H9 (cell line): Measurements from ENCODE around the gene IDUA. TPM values are rescaled to one million over a fixed set of nuclear protein-coding genes. Genes with fewer than 3 reads are reported as not detected.

Source experiments
- DNase-seq: peaks from one replicate; pipeline ENCODE4 v3.0.0-alpha.2; 2017
- H2AFZ ChIP-seq: one replicate; pipeline ENCODE4 v1.6.1; 2013; ENCODE audit warnings: mild to moderate bottlenecking, low read length, control low read depth, moderate library complexity
- H2AK5ac ChIP-seq: 2 replicates; pipeline ENCODE4 v1.6.1; 2013; ENCODE audit warnings: low read length, control low read depth, mixed read lengths; ENCODE audit not compliant: insufficient read length
- H2BK120ac ChIP-seq: one replicate; pipeline ENCODE4 v1.6.1; 2013; ENCODE audit warnings: low read depth, mild to moderate bottlenecking, low read length, control low read depth, inconsistent platforms; ENCODE audit not compliant: poor library complexity, severe bottlenecking
- H2BK12ac ChIP-seq: 2 replicates; pipeline ENCODE4 v1.6.1; 2013; ENCODE audit warnings: low read length, control low read depth, mixed read lengths, low read depth; ENCODE audit not compliant: insufficient read length
- H2BK15ac ChIP-seq: 2 replicates; pipeline ENCODE4 v1.6.1; 2013; ENCODE audit warnings: low read depth, low read length, control low read depth
- H2BK20ac ChIP-seq: one replicate; pipeline ENCODE4 v1.6.1; 2013; ENCODE audit warnings: low read depth, mild to moderate bottlenecking, low read length, control low read depth, inconsistent platforms; ENCODE audit not compliant: poor library complexity, severe bottlenecking
- H2BK5ac ChIP-seq: 2 replicates; pipeline ENCODE4 v1.6.1; 2013; ENCODE audit warnings: low read length, control low read depth, mixed read lengths; ENCODE audit not compliant: insufficient read length
- H3K14ac ChIP-seq: 2 replicates; pipeline ENCODE4 v1.6.1; 2013; ENCODE audit warnings: low read length, control low read depth; ENCODE audit not compliant: insufficient read depth
- H3K18ac ChIP-seq: 2 replicates; pipeline ENCODE4 v1.6.1; 2013; ENCODE audit warnings: low read depth, mild to moderate bottlenecking, mixed read lengths, low read length, control low read depth; ENCODE audit not compliant: insufficient read length
- H3K23ac ChIP-seq: 2 replicates; pipeline ENCODE4 v1.6.1; 2013; ENCODE audit warnings: low read length, control low read depth, mixed read lengths, low read depth; ENCODE audit not compliant: insufficient read length
- H3K23me2 ChIP-seq: 2 replicates; pipeline ENCODE4 v1.6.1; 2013; ENCODE audit warnings: low read depth, mild to moderate bottlenecking, mixed read lengths, low read length, control low read depth; ENCODE audit not compliant: insufficient read length, poor library complexity, severe bottlenecking
- H3K27ac ChIP-seq: 2 replicates; pipeline ENCODE4 v1.5.1; 2013; ENCODE audit warnings: low read length, control low read depth, mixed read lengths, low read depth; ENCODE audit not compliant: insufficient read length
- H3K27me3 ChIP-seq: 2 replicates; pipeline ENCODE4 v1.6.1; 2013; ENCODE audit warnings: low read length, control low read depth, inconsistent platforms; ENCODE audit not compliant: insufficient read depth
- H3K4ac ChIP-seq: 2 replicates; pipeline ENCODE4 v1.6.1; 2013; ENCODE audit warnings: low read depth, mild to moderate bottlenecking, control low read depth, inconsistent platforms, low read length, moderate library complexity
- H3K4me1 ChIP-seq: 2 replicates; pipeline ENCODE4 v1.6.1; 2013; ENCODE audit warnings: low read length, control low read depth, inconsistent platforms; ENCODE audit not compliant: insufficient read depth
- H3K4me2 ChIP-seq: 2 replicates; pipeline ENCODE4 v1.6.1; 2013; ENCODE audit warnings: low read length, control low read depth, mixed read lengths; ENCODE audit not compliant: insufficient read length, insufficient read depth
- H3K56ac ChIP-seq: 2 replicates; pipeline ENCODE4 v1.6.1; 2013; ENCODE audit warnings: low read depth, mild to moderate bottlenecking, mixed read lengths, low read length, control low read depth; ENCODE audit not compliant: insufficient read length
- H3K79me1 ChIP-seq: 2 replicates; pipeline ENCODE4 v1.6.1; 2013; ENCODE audit warnings: low read depth, mild to moderate bottlenecking, moderate library complexity, low read length, control low read depth, inconsistent platforms; ENCODE audit not compliant: insufficient read depth, poor library complexity, severe bottlenecking
- H3K79me2 ChIP-seq: 2 replicates; pipeline ENCODE4 v1.6.1; 2013; ENCODE audit warnings: low read length, control low read depth, inconsistent platforms; ENCODE audit not compliant: insufficient read depth
- H3K9ac ChIP-seq: 2 replicates; pipeline ENCODE4 v1.6.1; 2013; ENCODE audit warnings: low read length, control low read depth, mixed read lengths; ENCODE audit not compliant: insufficient read length; ENCODE audit errors: extremely low read depth
- H3K9me3 ChIP-seq: one replicate; pipeline ENCODE4 v1.6.1; 2013; ENCODE audit warnings: low read depth, low read length, inconsistent platforms; ENCODE audit not compliant: control insufficient read depth
- H3T11ph ChIP-seq: one replicate; pipeline ENCODE4 v1.6.1; 2013; ENCODE audit warnings: mild to moderate bottlenecking, low read length, control low read depth, inconsistent platforms
- H4K20me1 ChIP-seq: one replicate; pipeline ENCODE4 v1.6.1; 2013; ENCODE audit not compliant: control insufficient read depth, insufficient read length, insufficient read depth
- H4K5ac ChIP-seq: 2 replicates; pipeline ENCODE4 v1.6.1; 2013; ENCODE audit warnings: low read depth, mild to moderate bottlenecking, mixed read lengths, low read length, control low read depth; ENCODE audit not compliant: insufficient read length
- H4K8ac ChIP-seq: replicated peaks from 2 replicates; pipeline ENCODE4 v1.6.1; 2013; ENCODE audit warnings: low read length, control low read depth, mixed read lengths, low read depth; ENCODE audit not compliant: insufficient read length
- H4K91ac ChIP-seq: 2 replicates; pipeline ENCODE4 v1.6.1; 2013; ENCODE audit warnings: low read depth, mild to moderate bottlenecking, moderate library complexity, mixed read lengths, low read length, control low read depth; ENCODE audit not compliant: insufficient read length
- H3K27ac Mint-ChIP-seq, 3 experiments: 2 replicates in 2 of 3; 3 replicates in 1 of 3; pipeline ENCODE4 v1.8.0; 2020 to 2021; ENCODE audit warnings: mixed read lengths in 3 of 3, mild to moderate bottlenecking in 1 of 3, moderate library complexity in 1 of 3
- H3K27me3 Mint-ChIP-seq: 2 replicates; pipeline ENCODE4 v1.8.0; 2021; ENCODE audit warnings: low read depth, mild to moderate bottlenecking, moderate library complexity, mixed read lengths
- H3K36me3 Mint-ChIP-seq, 3 experiments: 2 replicates in 2 of 3; 3 replicates in 1 of 3; pipeline ENCODE4 v1.8.0; 2020 to 2021; ENCODE audit warnings: low read depth in 3 of 3, mixed read lengths in 3 of 3; ENCODE audit not compliant: insufficient read depth in 1 of 3
- H3K4me1 Mint-ChIP-seq, 2 experiments: 2 replicates each; pipeline ENCODE4 v1.8.0; 2020; ENCODE audit warnings: mixed read lengths in 2 of 2
- H3K4me3 Mint-ChIP-seq, 2 experiments: 2 replicates in 1 of 2; 3 replicates in 1 of 2; pipeline ENCODE4 v1.8.0; 2020 to 2021; ENCODE audit warnings: mild to moderate bottlenecking in 2 of 2, mixed read lengths in 2 of 2, moderate library complexity in 1 of 2
- H3K9me3 Mint-ChIP-seq, 2 experiments: 2 replicates in 1 of 2; 3 replicates in 1 of 2; pipeline ENCODE4 v1.8.0; 2020; ENCODE audit warnings: mild to moderate bottlenecking in 2 of 2, mixed read lengths in 2 of 2, moderate library complexity in 1 of 2
- WGBS: extraction: QIAGEN DNeasy Blood & Tissue Kit; methylation state at CpG from one replicate; pipeline ENCODE4 v1.1.7; 2013; ENCODE audit warnings: missing lambda C conversion rate, low lambda C conversion rate, mixed read lengths; ENCODE audit not compliant: insufficient read length; ENCODE audit errors: extremely low coverage; 5-methylcytosine and 5-hydroxymethylcytosine counted together
- total RNA-seq: library from RNA; stranded (reverse); gene quantifications from 2 replicates; pipeline ENCODE4 v1.2.1, GENCODE V29; 2021
- TF ChIP-seq, protein P1 (sequence below): fragments of 200-600 bp; sonication (generic); conservative IDR thresholded peaks from 3 replicates; pipeline ENCODE4 v1.8.0; 2021; ENCODE audit warnings: antibody characterized with exemption, mild to moderate bottlenecking

The IDUA gene
- total RNA-seq, 1 experiment from 2014 or later, result 14.5 TPM

DNA sequence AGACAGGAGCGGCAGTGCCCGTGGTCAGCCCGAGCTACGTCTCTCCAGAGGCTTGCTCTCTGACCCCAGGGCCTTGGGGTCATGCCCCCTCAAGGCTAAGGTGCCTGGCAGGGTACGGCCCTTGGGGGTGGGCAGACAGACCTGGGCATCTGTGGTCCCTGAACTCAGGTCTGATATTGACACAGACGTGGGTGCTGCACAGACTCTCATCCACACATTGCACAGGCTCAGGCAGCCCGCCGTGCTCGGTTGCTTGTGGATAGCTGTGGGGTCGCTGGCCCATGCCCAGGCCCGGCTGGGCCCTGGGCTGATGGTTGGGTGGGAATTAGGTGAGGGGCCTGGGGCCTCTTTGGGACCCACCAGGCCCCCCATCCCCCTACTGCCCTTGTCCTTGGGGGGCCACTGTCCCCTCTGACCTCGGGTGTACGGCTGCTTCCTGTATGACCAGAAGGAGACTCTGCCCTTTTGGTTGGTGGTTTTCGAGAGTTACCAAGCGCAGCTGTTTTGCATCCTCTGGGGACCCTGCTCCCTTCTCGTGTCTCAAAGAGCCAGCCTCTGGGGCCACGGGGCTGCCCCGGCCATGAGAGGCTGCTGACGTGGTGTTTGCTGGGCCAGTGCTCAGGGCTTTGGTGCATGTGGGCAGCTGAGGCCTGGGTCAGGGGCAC is 34.7 kb downstream of the IDUA start:
- Histone ChIP-seq H3K23ac (no peak overlapping the region), H3K79me2 (no peaks in the 10 kb centered on the region), H3K23me2 (no peaks in the 10 kb centered on the region), H3K18ac (no peak overlapping the region), H2AK5ac (no peak overlapping the region), H4K5ac (no peak overlapping the region), H4K91ac (no peak overlapping the region), H3T11ph (no peak overlapping the region), H3K4ac (no peak overlapping the region), H3K27ac (no peak overlapping the region), H2BK20ac (no peak overlapping the region), H2BK15ac (no peak overlapping the region), H3K9me3 (no peaks in the 10 kb centered on the region), H2BK12ac (no peak overlapping the region), H4K20me1 (no peaks in the 10 kb centered on the region), H3K4me2 (no peak overlapping the region), H3K56ac (no peak overlapping the region), H4K8ac (no peak overlapping the region), H3K14ac (peak overlapping the region; percentile 41; the same call in 1 of the 2 replicates), H2BK120ac (no peak overlapping the region), H2BK5ac (no peak overlapping the region), H3K4me1 (no peaks in the 10 kb centered on the region; the same call in 1 of the 2 replicates), H3K9ac (no peak overlapping the region), H3K27me3 (no peaks in the 10 kb centered on the region), H3K79me1 (no peaks in the 10 kb centered on the region), H2AFZ (no peak overlapping the region)
- no peak overlapping the region for H3K27ac Mint-ChIP-seq
- no peak for DNase-seq
- H3K36me3 Mint-ChIP-seq, result peaks cover 8 to 13% (median 12%) of the 10 kb centered on the region in 3 experiments; a peak in 6 of 7 replicates
- H3K4me1 Mint-ChIP-seq, result peaks cover 4 to 17% of the 10 kb centered on the region in 2 experiments; a peak in 3 of 4 replicates
- no peaks in the 10 kb centered on the region for H3K27me3 Mint-ChIP-seq
- no peak overlapping the region for H3K4me3 Mint-ChIP-seq
- H3K9me3 Mint-ChIP-seq, result peaks cover 0 to 2% of the 10 kb centered on the region in 2 experiments; a peak in 1 of 5 replicates
- TF ChIP-seq, protein P1, sequence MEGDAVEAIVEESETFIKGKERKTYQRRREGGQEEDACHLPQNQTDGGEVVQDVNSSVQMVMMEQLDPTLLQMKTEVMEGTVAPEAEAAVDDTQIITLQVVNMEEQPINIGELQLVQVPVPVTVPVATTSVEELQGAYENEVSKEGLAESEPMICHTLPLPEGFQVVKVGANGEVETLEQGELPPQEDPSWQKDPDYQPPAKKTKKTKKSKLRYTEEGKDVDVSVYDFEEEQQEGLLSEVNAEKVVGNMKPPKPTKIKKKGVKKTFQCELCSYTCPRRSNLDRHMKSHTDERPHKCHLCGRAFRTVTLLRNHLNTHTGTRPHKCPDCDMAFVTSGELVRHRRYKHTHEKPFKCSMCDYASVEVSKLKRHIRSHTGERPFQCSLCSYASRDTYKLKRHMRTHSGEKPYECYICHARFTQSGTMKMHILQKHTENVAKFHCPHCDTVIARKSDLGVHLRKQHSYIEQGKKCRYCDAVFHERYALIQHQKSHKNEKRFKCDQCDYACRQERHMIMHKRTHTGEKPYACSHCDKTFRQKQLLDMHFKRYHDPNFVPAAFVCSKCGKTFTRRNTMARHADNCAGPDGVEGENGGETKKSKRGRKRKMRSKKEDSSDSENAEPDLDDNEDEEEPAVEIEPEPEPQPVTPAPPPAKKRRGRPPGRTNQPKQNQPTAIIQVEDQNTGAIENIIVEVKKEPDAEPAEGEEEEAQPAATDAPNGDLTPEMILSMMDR, result no peak
- no CpG with 5 or more reads among the region's 19 CpGs for WGBS
